Muscle layer of duodenum (tissue), 2 donors: ENCODE results near the gene IL17REL.

ENCODE experiments used
- H3K27ac ChIP-seq: one replicate; pipeline ENCODE4 v1.7.0; 2013; ENCODE audit warnings: mild to moderate bottlenecking, low read length
- H3K27me3 ChIP-seq: one replicate; pipeline ENCODE4 v1.7.0; 2013; ENCODE audit warnings: low read depth, mild to moderate bottlenecking, control low read depth, low read length
- H3K36me3 ChIP-seq, 2 donors: one replicate each; pipeline ENCODE4 v1.7.0; 2013; ENCODE audit warnings: low read length in 2 of 2, control low read depth in 1 of 2, mild to moderate bottlenecking in 1 of 2; ENCODE audit not compliant: insufficient read depth in 2 of 2, control insufficient read depth in 1 of 2
- H3K4me1 ChIP-seq, 2 donors: one replicate each; pipeline ENCODE4 v1.7.0; 2013; ENCODE audit warnings: low read length in 2 of 2, mild to moderate bottlenecking in 2 of 2, control low read depth in 1 of 2, moderate library complexity in 1 of 2; ENCODE audit not compliant: insufficient read depth in 2 of 2, control insufficient read depth in 1 of 2
- H3K4me3 ChIP-seq, 2 donors: one replicate each; pipeline ENCODE4 v1.7.0; 2013; ENCODE audit warnings: low read length in 2 of 2, low read depth in 1 of 2, mild to moderate bottlenecking in 1 of 2
- H3K9me3 ChIP-seq, 2 donors: one replicate each; pipeline ENCODE4 v1.7.0; 2013; ENCODE audit warnings: low read length in 2 of 2, control low read depth in 1 of 2, mild to moderate bottlenecking in 1 of 2; ENCODE audit not compliant: control insufficient read depth in 1 of 2
- donor health status: healthy.

IL17REL gene

GRCh38 chr22:50056214-50056972, 43.8 kb upstream of the IL17REL start:
- Histone ChIP-seq H3K9me3 (peaks cover 0 to 10% of the 10 kb centered on the region in 2 donors), H3K4me3 (no peak overlapping the region), H3K4me1 (peaks cover 0 to 17% of the 10 kb centered on the region in 2 donors), H3K27me3 (peaks cover 18% of the 10 kb centered on the region), H3K27ac (no peak overlapping the region), H3K36me3 (no peaks in the 10 kb centered on the region)

DNA sequence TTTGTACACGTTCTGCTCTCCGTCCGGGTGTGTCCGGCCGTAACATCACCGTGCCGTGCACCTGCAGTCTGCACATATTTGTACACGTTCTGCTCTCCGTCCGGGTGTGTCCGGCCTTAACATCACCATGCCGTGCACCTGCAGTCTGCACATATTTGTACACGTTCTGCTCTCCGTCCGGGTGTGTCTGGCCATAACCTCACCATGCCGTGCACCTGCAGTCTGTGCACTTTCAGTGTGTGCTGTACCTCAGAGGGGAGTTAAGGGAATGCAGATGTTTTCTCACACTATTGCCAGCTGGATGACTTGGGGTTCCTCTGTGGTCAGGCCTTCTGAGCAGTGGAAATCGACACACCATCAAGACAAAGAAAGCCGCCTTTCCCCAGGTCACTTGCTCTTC, 41.3 kb upstream of the IL17REL start:
- H3K4me3 ChIP-seq = no peak overlapping the region
- H3K27me3 ChIP-seq = peaks cover 7% of the 10 kb centered on the region
- peaks cover 0 to 10% of the 10 kb centered on the region in 2 donors for H3K9me3 ChIP-seq
- H3K36me3 ChIP-seq = no peaks in the 10 kb centered on the region
- peaks cover 0 to 6% of the 10 kb centered on the region in 2 donors for H3K4me1 ChIP-seq
- no peak overlapping the region for H3K27ac ChIP-seq

DNA sequence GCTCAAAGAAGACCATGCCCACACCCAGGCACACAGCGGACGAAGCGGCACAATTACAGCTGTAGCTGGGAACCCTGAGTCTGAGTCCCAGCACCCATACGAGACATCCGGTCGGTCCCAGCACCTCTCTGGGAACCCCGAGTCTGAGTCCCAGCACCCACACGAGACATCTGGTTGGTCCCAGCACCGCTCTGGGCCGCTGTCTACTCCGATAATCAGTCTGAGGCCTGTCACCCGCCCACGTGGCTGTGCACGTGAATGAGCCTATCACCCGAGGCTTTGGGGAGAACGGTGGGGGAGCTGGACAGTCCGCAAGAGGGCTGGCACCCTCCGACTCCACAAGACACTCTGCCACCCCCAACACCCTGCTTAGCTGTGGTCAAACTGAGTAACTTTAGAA, 39.4 kb upstream of the IL17REL start:
- Histone ChIP-seq H3K36me3 (no peaks in the 10 kb centered on the region), H3K9me3 (peaks cover 0 to 10% of the 10 kb centered on the region in 2 donors), H3K27me3 (no peaks in the 10 kb centered on the region), H3K27ac (no peak overlapping the region), H3K4me1 (no peaks in the 10 kb centered on the region), H3K4me3 (no peak overlapping the region)

- Histone ChIP-seq H3K9me3 (peaks cover 0 to 10% of the 10 kb centered on the region in 2 donors), H3K27me3 (no peaks in the 10 kb centered on the region), H3K4me3 (no peak overlapping the region), H3K36me3 (no peaks in the 10 kb centered on the region), H3K27ac (no peak overlapping the region), H3K4me1 (no peaks in the 10 kb centered on the region)
Observed at GRCh38 chr22:50049299-50050195, 37.0 kb upstream of the IL17REL start.

DNA sequence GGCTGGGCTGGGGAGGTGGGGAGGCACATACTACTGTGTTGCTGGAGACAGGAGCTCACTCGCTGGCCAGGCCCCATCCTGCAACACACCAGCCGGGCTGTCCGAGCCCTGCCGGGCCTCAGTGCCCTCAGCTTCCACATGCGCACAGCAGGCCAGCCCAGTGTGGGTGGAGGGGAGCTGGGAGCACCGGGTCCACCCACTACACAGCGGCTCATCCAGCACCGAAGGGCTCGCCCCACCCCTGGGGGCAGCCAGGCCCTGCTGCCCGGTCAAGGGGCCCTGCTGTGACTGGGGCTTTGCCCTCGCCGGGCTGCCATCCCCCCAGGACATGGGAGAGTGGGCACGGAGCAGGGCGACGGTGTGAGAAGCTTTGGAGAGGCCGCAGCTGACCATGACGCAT, 36.3 kb upstream of the IL17REL start:
- Histone ChIP-seq H3K36me3 (no peaks in the 10 kb centered on the region), H3K27ac (no peak overlapping the region), H3K4me3 (no peak overlapping the region), H3K27me3 (no peaks in the 10 kb centered on the region), H3K9me3 (peaks cover 0 to 4% of the 10 kb centered on the region in 2 donors), H3K4me1 (no peaks in the 10 kb centered on the region)

DNA sequence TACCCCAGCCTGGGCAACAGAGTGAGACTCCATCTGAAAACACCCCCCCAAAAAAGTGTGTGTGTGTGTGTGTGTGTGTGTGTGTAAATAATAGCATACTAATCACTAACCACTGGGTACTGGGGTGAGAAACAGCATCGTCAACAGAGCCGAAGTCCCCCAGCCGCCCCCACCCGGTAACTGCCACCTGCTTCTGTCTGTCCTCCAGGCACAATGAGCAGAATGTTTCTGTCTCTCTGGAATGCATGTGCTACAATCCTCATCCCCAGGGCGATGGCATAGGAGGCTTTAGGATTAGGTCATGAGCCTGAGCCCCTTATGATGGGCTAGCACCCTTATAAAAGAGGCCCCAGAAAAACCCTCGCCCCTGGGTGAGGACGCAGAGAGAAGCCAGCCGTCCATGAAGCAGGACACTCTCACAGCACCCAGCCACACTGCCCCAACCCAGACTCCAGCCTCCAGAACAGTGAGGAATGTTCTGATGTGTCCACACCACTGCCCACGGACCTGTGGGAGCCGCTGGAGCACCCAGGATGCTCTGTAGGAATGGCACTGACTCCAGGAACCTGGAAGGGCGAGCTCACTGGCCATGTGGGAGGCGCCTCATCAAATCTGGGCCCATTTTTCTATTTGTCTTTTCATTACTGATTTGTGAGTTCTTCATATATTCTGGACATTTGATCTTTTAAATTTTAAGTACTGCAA, 35.6 kb upstream of the IL17REL start:
- H3K4me3 ChIP-seq = no peak overlapping the region
- H3K4me1 ChIP-seq = no peaks in the 10 kb centered on the region
- H3K27me3 ChIP-seq = no peaks in the 10 kb centered on the region
- H3K36me3 ChIP-seq = no peaks in the 10 kb centered on the region
- no peak overlapping the region for H3K27ac ChIP-seq
- H3K9me3 ChIP-seq = no peaks in the 10 kb centered on the region

- no peak overlapping the region for H3K27ac ChIP-seq
- no peaks in the 10 kb centered on the region for H3K9me3 ChIP-seq
- no peaks in the 10 kb centered on the region for H3K27me3 ChIP-seq
- no peak overlapping the region for H3K4me3 ChIP-seq
- no peaks in the 10 kb centered on the region for H3K36me3 ChIP-seq
- H3K4me1 ChIP-seq = no peaks in the 10 kb centered on the region
Observed at GRCh38 chr22:50047346-50047745, 34.8 kb upstream of the IL17REL start.

DNA sequence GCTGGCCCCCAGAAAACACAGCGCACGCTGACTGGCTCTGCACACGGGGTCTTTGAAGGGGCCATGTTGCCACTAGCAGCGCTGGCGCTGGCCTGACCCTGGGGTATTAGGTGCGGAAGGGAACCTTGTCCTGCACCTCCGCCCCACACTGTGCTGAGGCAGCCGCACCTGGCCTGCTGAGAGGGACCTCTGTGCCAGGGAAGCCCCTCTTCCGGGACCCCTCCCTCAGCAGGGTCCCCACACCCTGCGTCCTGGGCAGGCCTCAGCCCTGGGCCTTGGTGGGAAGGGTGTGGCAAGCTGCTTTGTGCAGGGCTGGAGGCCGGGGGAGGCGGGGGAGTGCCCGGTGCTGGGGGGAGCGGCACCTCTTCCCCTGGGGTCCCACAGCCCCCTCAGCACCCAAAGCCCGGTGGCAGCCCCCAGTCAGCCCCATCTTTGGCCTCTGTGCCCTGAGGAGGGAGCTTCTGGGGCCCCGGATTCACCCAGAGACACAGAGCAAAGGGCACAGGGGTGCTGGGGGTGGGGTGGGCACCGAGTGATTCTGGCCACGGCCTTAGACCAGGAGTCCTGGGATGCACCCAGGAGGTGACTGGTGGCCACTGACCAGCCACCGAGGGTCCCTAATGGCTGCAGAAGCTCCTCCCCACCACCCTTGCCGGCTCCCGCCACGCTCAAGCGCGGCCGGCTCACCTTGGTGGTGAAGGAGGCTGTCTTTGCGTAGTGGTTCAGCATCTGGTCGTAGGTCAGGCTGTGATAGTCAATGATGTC, 34.1 kb upstream of the IL17REL start:
- Histone ChIP-seq H3K9me3 (no peaks in the 10 kb centered on the region), H3K27ac (no peak overlapping the region), H3K27me3 (no peaks in the 10 kb centered on the region), H3K36me3 (no peaks in the 10 kb centered on the region), H3K4me3 (no peak overlapping the region), H3K4me1 (no peaks in the 10 kb centered on the region)

DNA sequence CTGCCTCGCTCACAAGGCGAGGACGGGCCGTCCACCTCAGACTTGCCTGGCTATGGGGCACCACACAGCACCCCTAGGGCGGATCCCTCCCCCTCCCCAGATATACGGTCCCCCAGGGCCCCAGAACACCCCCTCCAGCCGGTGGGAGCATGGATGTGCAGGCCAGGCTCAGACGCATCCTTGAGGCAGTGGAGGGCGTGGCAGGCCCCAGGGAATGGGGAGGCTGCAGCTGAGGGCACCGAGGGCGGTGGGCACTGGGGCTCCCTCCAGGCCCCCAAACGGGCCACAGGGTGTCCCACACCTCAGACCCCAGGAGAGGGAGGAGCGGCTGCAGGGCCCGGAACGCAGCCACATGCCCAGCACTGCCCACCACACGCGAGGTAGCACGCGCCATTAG, 33.5 kb upstream of the IL17REL start:
- Histone ChIP-seq H3K9me3 (no peaks in the 10 kb centered on the region), H3K27ac (no peak overlapping the region), H3K36me3 (no peaks in the 10 kb centered on the region), H3K4me1 (no peaks in the 10 kb centered on the region), H3K27me3 (no peaks in the 10 kb centered on the region), H3K4me3 (no peak overlapping the region)

DNA sequence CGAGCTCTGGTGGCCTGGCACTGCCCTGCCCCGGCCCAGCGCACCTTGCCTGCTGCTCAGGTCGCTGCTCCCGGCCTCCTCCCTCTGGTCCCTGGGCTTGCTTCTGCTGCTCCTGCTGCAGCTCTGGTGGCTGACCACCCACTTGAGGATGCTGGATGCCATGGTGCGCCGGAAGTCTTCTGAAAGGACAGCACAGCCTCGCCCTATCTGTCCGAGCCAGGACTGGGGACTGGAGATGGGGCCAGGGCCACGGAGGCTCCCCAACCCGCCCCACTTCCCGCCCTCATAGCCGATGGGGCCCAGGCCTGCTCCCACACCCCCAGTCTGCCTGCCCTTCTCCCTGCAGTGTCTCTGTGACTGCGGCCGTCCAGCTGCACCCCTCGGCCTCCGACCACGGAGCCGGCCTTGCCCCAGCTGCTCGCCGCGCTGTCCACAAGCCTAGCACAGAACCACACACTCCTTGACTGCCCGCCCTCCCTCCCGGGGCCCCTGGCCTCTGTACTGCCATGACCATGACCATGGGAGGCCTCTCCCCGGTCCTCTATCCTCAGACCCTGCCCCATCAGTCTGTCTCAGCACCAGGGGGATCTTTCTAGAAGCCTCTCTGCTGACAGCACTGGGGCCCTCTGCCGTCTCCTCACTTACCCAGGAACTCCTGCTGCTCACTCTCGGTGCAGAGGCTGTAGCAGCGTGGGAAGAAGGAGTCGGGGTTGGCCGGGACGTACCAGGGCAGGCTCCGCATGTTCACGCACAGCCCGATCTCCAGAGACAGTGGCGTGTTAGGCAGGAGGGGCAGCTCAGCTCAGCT, 32.9 kb upstream of the IL17REL start:
- no peak overlapping the region for H3K4me3 ChIP-seq
- H3K27me3 ChIP-seq = no peaks in the 10 kb centered on the region
- H3K36me3 ChIP-seq = no peaks in the 10 kb centered on the region
- H3K27ac ChIP-seq = no peak overlapping the region
- no peaks in the 10 kb centered on the region for H3K4me1 ChIP-seq
- no peaks in the 10 kb centered on the region for H3K9me3 ChIP-seq
